ENCODE measurements around the gene OCA2.

GRCh38 chr15:28118083-28118482 is 19.0 kb upstream of the OCA2 start:
- no peak for TF ChIP-seq CTCF (IDR thresholded peaks at IDR 0.05)
- TF ChIP-seq POLR2A (IDR thresholded peaks at IDR 0.05), result no peak
- no peak for TF ChIP-seq POLR2AphosphoS5 (IDR thresholded peaks at IDR 0.05)

Measured in prostate gland (tissue), 2 donors.